HuH-7.5 (cell line): ENCODE measurements around the gene SLX9.

Source experiments
- DNase-seq: peaks from one replicate; pipeline ENCODE4 v3.0.0; 2011; ENCODE audit warnings: low spot score

The SLX9 gene

GRCh38 chr21:45003331-45004058 is 63.7 kb downstream of the SLX9 start:
- DNase-seq, result no peak

- DNase-seq, result no peak
These were observed 64.2 kb downstream of the SLX9 start for GRCh38 chr21:45004059-45004422.

- DNase-seq, result no peak
These were observed 64.8 kb downstream of the SLX9 start for GRCh38 chr21:45004481-45005247.

DNA sequence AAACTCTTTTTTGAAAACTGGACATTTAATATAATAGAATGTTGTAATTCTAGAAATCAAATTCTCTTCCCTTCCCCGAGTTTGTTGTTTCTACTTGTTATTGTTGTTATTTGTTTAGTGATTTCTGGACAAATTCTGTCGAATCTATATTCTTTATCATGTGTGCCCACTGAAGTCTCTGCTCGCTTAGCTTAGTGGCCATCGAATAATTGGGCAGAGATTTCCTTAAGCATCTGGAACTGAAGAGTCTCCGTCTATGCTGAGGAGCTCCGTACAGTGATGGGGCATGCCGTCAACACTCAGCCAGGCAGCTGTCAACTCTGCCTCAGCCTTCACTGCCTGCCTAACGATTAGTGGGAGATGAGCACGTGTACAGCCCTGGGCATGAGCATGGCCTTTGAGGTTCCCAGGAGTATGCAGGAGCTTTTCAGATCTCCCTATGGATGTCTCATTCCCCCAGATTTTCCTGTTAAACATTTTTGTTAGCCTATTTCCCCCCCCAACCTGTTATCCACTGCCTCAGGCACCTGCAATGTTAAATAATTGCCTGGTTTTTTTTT is 66.8 kb downstream of the SLX9 start:
- DNase-seq, result no peak

DNA sequence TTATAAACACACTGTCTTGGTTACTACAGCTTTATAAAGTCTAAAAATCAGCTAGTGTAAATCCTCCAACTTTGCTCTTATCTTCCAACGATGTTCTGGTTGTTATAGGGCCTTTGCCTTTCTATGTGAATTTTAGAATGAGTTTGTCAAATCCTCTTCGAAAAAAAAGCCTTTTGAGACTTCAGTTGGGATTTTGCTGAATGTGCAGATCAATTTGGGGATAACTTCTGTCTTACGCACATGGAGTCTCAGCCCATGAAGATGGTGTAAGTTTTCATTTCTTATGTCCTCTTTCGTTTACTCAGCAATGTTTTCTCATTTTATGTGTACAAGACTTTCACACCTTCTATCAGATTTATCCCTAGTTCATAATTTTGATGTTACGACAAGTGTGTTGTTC is 69.8 kb downstream of the SLX9 start:
- DNase-seq, result no peak

- DNase-seq, result no peak
These were observed 70.3 kb downstream of the SLX9 start for GRCh38 chr21:45010096-45010495.

DNA sequence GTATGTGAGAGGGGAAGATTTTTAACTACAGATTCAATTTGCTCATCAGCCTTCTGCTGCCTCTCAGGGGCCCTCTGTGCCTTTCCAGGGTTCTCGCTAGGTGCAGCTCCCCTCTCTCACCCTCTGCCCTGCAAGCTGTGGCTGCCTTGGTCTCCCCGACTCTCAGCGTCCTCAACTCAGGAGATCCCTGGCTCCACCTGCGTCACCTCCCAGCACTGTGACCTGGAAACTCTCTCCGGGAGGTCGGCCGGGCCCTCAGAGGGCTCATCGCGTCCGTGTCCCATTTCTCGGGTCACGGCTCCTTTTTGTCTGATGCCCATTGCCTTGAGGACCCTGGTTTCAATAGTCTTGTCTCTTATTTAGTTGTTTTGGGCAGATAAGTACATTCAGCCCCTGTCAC is 71.0 kb downstream of the SLX9 start:
- DNase-seq, result no peak

- no peak for DNase-seq
These were observed 71.6 kb downstream of the SLX9 start for GRCh38 chr21:45011426-45011825.

- peak; percentile 79 for DNase-seq
These were observed 72.3 kb downstream of the SLX9 start for GRCh38 chr21:45011911-45012661.

GRCh38 chr21:45012662-45013259 is 72.9 kb downstream of the SLX9 start:
- DNase-seq, result peak; percentile 67

- DNase-seq, result peak; percentile 69
These were observed 73.5 kb downstream of the SLX9 start for GRCh38 chr21:45013260-45013841.

DNA sequence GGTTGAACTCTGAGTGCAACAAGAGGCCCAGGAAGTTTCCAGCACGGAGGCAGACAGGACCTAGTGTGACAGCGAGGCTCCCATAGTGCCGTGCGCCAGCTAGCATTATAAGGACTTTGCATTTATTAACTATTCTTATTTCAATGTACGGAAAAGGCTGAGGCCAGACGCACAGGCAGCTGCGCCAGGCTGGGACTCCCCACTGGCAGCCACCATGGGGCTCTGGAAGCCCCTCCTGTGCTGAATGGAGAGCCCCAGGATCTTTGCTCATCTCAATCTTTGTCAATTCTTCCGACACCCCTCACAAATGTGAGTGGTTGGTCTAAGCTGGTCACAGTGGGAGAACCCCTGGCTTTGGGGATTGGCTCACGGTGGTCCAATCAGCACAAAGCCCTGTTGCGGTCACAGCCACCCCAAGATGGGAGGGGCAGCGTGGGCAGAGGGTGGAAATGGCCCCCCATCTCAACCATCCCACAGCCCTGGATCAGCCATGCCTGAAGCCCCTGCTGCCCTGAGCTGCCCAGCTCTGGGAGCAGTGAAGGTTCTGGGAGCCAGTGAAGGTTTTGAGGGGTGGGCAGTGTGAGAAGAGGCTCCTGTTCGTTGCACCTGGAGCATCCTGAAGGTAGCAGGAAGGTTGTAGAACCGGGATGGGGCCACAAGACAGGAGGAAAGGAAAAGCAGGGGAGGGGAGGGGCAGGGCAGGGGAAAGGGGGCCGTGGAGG is 75.1 kb downstream of the SLX9 start:
- no peak for DNase-seq

- no peak for DNase-seq
These were observed 75.6 kb downstream of the SLX9 start for GRCh38 chr21:45015469-45015860.

- no peak for DNase-seq
These were observed 76.2 kb downstream of the SLX9 start for GRCh38 chr21:45016031-45016405.

DNA sequence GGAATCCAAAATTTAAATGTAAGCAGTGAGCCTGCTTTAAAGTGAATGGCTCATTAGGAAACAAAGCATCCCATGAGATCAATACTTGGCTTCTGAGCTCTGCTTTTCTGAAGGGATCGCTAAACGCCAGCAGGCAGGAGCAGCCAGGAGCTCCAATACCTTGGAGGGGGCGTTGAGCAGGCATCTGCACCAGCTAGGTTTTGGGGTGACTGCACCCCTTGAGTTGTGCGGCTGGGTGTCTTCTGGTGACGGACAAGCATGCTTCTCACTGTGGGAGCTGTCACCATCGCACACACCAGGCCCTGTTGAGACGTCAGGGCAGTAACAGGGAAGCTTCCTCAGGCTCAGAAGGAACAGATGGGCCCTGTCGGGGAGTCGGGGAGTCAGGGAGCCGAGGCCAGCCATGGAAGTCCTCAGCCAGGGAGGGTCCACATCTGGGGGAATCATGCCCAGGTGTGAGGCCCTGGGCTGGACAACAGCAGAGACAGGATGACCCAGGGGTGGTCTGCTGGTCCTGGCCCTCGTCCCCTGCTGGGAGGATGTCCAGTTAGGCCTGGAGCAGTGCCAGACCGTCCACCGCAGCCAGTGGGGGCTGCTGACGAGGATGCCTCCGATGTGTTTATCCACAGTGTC is 76.7 kb downstream of the SLX9 start:
- DNase-seq, result no peak

GRCh38 chr21:45017039-45017960 is 77.5 kb downstream of the SLX9 start:
- no peak for DNase-seq

DNA sequence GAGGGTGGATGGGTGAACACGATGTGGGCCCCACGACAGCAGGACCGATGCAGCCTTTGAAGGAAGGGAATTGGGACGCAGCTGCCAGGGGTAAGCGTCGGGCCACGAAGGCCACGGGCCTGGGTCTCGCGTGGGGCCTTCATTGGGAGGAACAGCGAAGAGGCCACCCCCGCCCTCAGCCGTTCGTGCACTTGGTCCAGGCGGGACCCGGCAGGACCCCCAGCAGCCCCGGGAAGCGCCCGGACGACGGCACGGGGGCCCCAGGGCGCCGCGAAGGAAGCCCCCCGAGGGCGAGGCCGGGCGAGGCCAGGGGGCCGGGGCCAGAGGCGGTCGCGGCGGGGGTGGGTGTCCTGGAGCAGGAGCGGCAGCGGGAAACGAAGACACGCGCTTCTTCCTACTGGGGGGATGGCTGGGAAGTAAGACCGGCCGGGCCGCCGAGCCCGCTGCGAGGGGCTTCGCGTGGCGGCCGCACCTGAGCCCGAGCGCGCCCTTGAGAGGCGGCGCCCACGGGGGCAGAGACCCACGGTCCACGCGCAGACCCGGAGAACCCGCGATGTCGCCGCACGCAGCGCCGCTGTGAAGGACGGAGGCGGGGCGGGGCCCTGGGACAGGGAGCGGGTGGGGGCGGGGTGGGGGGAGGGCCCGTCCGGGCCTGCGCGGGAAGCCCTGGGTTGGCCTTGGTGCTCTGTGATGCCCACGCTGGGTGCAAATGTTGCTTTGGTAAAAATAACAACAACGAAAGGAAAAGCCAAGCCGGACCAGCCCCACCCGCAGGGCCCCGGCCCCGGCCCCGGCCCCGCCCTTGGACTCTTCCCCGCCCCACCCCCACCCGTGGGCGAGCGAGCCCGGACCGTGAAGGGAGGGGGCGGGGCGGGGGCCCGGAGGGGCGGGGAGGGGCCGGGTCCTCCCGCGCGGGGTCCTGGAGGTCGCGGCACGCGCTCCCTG is 78.6 kb downstream of the SLX9 start:
- DNase-seq, result peak; percentile 46

- DNase-seq, result no peak
These were observed 79.5 kb downstream of the SLX9 start for GRCh38 chr21:45019076-45019886.
